ENCODE data around the gene ATXN7. TPM values are rescaled to one million over a fixed set of nuclear protein-coding genes. Genes with fewer than 3 reads are reported as not detected.
A peak's percentile ranks its signal among the peaks of the same experiment; 100 is the strongest.

ATXN7 gene
- polyA plus RNA-seq, 3 donors = 2.7 to 29.5 (median 3.2) TPM

GRCh38 chr3:63867225-63867624 lies 3.6 kb downstream of the ATXN7 start:
- Histone ChIP-seq H3K4me2 (replicated peaks; ENCODE audit: extremely low read depth, low read length, poor library complexity, severe bottlenecking) (no peak overlapping the region), H3K36me3 (replicated peaks in 1 of 2; ENCODE audit: control insufficient read depth in 1 of 2, insufficient read depth in 2 of 2, low read length in 2 of 2) (peaks cover 0 to 13% of the 10 kb centered on the region in 2 donors), H3K27me3 (ENCODE audit: control insufficient read depth in 2 of 2, insufficient read depth in 2 of 2, low read length in 2 of 2) (no peaks in the 10 kb centered on the region), H2AFZ (ENCODE audit: insufficient read depth, low read depth, low read length, poor library complexity, severe bottlenecking) (no peak overlapping the region), H3K79me2 (ENCODE audit: insufficient read depth, low read length) (peaks cover 96% of the 10 kb centered on the region), H3K27ac (ENCODE audit: low read depth in 1 of 2, low read length in 2 of 2) (no peak overlapping the region), H3K9ac (ENCODE audit: insufficient read depth, low read length, poor library complexity, severe bottlenecking) (no peak overlapping the region), H3K4me3 (replicated peaks in 1 of 3; ENCODE audit: low read depth in 2 of 3, low read length in 3 of 3) (no peak overlapping the region), H3K4me1 (ENCODE audit: control insufficient read depth in 1 of 2, insufficient read depth in 2 of 2, low read length in 2 of 2) (peaks cover 17 to 21% of the 10 kb centered on the region in 2 donors), H4K20me1 (ENCODE audit: insufficient read depth, low read length) (peaks cover 51% of the 10 kb centered on the region), H3K9me3 (replicated peaks in 1 of 2; ENCODE audit: control insufficient read depth in 1 of 2, insufficient read depth in 1 of 2, low read length in 2 of 2) (no peaks in the 10 kb centered on the region)
- Mint-ChIP-seq H3K4me3 (no peak overlapping the region), H3K36me3 (peaks cover 15 to 20% of the 10 kb centered on the region in 2 donors), H3K4me1 (peaks cover 35% of the 10 kb centered on the region), H3K9me3 (no peaks in the 10 kb centered on the region), H3K27ac (peak overlapping the region in 3 of 7 donors; percentile 15 to 80 (median 73)), H3K27me3 (ENCODE audit: low read depth in 3 of 3) (peaks cover 0 to 3% (median 3%) of the 10 kb centered on the region in 3 donors)
- no peak for DNase-seq
- intact Hi-C loops (cut with micrococcal nuclease) = loop anchor here in 1 of 2 donors (10.0 kb wide), 1 partner anchor 128 kb away; no protein-coding TSS in a partner anchor
- WGBS (ENCODE audit: insufficient coverage) = 100% methylated on average over 1 of the region's 1 CpG
- TF ChIP-seq CTCF (IDR thresholded peaks at IDR 0.05) = no peak

DNA sequence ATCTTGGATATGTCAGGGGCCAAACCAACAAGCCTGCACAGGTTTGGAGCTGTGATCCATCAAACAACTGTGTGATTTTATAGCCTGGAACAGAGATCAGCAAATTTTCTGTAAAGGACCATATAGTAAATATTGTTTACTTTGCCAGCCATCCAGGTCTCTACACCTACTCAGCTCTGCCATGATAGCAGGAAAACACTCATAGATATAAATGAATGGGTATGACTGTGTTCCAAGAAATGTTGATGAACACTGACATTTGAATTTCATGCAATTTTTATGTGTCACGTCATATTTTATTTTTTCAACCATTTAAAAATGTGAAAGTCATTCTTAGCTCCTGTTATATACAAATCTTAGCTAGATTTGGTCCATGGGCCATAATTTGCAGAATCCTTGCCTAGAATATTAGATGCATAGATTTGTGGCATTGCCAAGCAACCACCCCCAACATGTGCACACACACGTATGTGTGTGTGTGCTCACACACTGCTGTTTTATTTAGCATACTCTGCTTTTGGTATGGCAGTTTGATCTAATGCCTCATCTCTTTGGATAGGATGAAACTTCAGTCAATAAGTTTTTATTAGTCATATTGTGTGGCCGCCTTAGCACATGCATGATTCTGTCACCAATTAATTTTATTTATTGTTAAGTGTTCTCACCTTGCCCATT lies 6.4 kb downstream of the ATXN7 start:
- Histone ChIP-seq H3K79me2 (ENCODE audit: insufficient read depth, low read length) (peaks cover 99% of the 10 kb centered on the region), H3K4me3 (replicated peaks in 1 of 3; ENCODE audit: low read depth in 2 of 3, low read length in 3 of 3) (no peak overlapping the region), H3K27ac (ENCODE audit: low read depth in 1 of 2, low read length in 2 of 2) (peak overlapping the region in 1 of 2 donors; percentile 35), H3K4me2 (replicated peaks; ENCODE audit: extremely low read depth, low read length, poor library complexity, severe bottlenecking) (no peak overlapping the region), H3K9me3 (replicated peaks in 1 of 2; ENCODE audit: control insufficient read depth in 1 of 2, insufficient read depth in 1 of 2, low read length in 2 of 2) (no peaks in the 10 kb centered on the region), H3K9ac (ENCODE audit: insufficient read depth, low read length, poor library complexity, severe bottlenecking) (no peak overlapping the region), H3K4me1 (ENCODE audit: control insufficient read depth in 1 of 2, insufficient read depth in 2 of 2, low read length in 2 of 2) (peaks cover 11 to 12% of the 10 kb centered on the region in 2 donors), H2AFZ (ENCODE audit: insufficient read depth, low read depth, low read length, poor library complexity, severe bottlenecking) (no peak overlapping the region), H4K20me1 (ENCODE audit: insufficient read depth, low read length) (peaks cover 79% of the 10 kb centered on the region), H3K36me3 (replicated peaks in 1 of 2; ENCODE audit: control insufficient read depth in 1 of 2, insufficient read depth in 2 of 2, low read length in 2 of 2) (peaks cover 0 to 13% of the 10 kb centered on the region in 2 donors), H3K27me3 (ENCODE audit: control insufficient read depth in 2 of 2, insufficient read depth in 2 of 2, low read length in 2 of 2) (no peaks in the 10 kb centered on the region)
- Mint-ChIP-seq H3K4me3 (no peak overlapping the region), H3K27ac (no peak overlapping the region), H3K36me3 (peaks cover 15 to 20% of the 10 kb centered on the region in 2 donors), H3K27me3 (ENCODE audit: low read depth in 3 of 3) (no peaks in the 10 kb centered on the region), H3K9me3 (no peaks in the 10 kb centered on the region), H3K4me1 (peaks cover 32% of the 10 kb centered on the region)
- intact Hi-C loops (cut with micrococcal nuclease) = loop anchor here in 1 of 2 donors (10.0 kb wide), 1 partner anchor 125 kb away; no protein-coding TSS in a partner anchor
- no peak for DNase-seq
- TF ChIP-seq CTCF (IDR thresholded peaks at IDR 0.05) = no peak
- no CpG with 5 or more reads among the region's 3 CpGs for WGBS (ENCODE audit: insufficient coverage)
